Measurements from ENCODE around the gene TMEM92. TPM values are rescaled to one million over a fixed set of nuclear protein-coding genes. Genes with fewer than 3 reads are reported as not detected.

The TMEM92 gene
- total and polyA plus RNA-seq, 7 donors = 0.01 to 0.07 TPM; not detected in 5

DNA sequence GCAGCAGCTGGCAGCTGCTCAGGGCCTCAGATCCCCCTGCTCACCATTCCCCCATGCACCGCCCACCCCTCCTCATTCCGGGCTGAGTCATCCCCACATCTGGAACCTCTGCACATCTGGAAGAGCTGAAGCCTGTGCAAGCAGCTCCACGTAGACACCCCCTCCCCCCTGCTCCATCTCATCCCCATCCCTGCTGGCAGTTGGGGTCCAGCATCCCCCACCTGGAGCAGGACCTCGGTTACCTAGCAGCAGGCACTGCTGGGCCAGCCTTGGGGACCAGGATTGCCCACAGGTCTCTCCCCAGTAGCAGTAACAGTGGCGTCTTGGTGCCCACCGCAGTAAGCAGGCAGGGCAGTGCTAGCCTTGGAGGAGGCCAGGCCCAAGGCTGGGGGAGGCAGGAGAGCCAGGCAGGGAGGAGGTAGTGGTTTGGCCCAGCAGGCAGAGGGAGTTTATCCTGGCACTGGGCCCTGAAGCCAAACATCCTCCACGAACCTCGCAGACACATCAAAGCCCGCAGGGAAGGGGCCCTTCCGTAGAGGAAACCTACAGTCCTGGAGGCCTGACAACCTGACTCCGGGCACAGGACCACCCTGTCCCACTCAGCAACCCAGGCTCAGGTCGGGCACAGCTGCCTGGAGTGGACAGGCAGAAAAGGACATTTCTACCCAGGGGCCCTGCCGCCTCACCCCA lies 7.7 kb upstream of the TMEM92 start:
- peak in 1 of 2 donors; percentile 51 for DNase-seq
- 40 to 50% (median 48%) methylated on average over 12 to 13 of the region's 13 CpGs for WGBS, 3 donors
- H3K4me1 ChIP-seq = no peaks in the 10 kb centered on the region
- no peak for ATAC-seq
- no peak overlapping the region for H3K4me3 ChIP-seq
- TF ChIP-seq, protein P1, sequence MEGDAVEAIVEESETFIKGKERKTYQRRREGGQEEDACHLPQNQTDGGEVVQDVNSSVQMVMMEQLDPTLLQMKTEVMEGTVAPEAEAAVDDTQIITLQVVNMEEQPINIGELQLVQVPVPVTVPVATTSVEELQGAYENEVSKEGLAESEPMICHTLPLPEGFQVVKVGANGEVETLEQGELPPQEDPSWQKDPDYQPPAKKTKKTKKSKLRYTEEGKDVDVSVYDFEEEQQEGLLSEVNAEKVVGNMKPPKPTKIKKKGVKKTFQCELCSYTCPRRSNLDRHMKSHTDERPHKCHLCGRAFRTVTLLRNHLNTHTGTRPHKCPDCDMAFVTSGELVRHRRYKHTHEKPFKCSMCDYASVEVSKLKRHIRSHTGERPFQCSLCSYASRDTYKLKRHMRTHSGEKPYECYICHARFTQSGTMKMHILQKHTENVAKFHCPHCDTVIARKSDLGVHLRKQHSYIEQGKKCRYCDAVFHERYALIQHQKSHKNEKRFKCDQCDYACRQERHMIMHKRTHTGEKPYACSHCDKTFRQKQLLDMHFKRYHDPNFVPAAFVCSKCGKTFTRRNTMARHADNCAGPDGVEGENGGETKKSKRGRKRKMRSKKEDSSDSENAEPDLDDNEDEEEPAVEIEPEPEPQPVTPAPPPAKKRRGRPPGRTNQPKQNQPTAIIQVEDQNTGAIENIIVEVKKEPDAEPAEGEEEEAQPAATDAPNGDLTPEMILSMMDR (IDR thresholded peaks at IDR 0.05) = no peak
- H3K27ac ChIP-seq = no peak overlapping the region
- H3K9me3 ChIP-seq = no peaks in the 10 kb centered on the region
- H3K27me3 ChIP-seq (ENCODE audit: insufficient read depth in 3 of 3, low read length in 2 of 3) = no peaks in the 10 kb centered on the region
- intact Hi-C loops (cut with DNase I) = no loop called here
- H3K36me3 ChIP-seq (ENCODE audit: insufficient read depth in 1 of 2, low read depth in 1 of 2) = no peaks in the 10 kb centered on the region

DNA sequence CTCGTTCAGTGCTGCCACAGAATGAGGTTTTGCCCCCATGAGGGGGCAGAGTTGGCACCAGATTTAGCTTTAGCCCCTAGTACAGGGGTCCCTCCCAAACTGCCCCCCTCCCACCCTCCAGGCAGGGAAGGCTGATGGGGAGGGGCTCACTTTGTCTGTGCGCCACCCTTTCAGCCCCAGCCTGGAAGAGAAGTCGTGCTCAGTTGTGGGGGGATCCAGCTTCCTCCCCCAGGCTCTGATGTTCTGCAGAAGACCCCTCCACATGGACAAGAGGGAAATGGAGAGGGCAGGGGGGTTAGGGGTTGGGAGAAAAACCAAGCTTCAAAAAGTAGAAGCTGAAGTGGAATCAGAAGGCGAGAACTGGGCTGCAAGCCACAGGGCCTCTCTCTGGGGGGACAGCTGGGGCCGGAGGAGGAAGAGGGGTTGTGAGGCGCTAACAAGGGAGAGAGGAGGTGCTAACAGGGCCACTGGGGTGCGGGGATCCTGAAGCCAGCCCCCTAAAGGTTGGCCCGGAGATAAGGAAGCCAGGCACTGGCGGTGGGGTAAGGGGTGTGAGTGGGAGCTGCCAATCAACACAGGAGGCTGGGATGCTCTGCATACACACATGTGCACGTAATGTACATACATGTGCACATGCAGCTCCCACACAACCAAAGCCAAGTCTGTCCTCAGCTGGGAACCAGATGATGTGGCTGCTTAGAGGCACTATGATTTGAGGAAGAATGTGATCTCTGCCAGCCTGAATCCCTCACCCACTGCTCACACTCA lies 7.0 kb upstream of the TMEM92 start:
- ATAC-seq (no peak), DNase-seq (peak in 1 of 2 donors; percentile 52)
- Histone ChIP-seq H3K27me3 (ENCODE audit: insufficient read depth in 3 of 3, low read length in 2 of 3) (no peaks in the 10 kb centered on the region), H3K4me3 (no peak overlapping the region), H3K36me3 (ENCODE audit: insufficient read depth in 1 of 2, low read depth in 1 of 2) (no peaks in the 10 kb centered on the region), H3K4me1 (no peaks in the 10 kb centered on the region), H3K27ac (no peak overlapping the region), H3K9me3 (no peaks in the 10 kb centered on the region)
- intact Hi-C loops (cut with DNase I) = no loop called here
- TF ChIP-seq, protein P1 (IDR thresholded peaks at IDR 0.05) = no peak
- 59 to 75% (median 64%) methylated on average over 10 of the region's 10 CpGs for WGBS, 3 donors

DNA sequence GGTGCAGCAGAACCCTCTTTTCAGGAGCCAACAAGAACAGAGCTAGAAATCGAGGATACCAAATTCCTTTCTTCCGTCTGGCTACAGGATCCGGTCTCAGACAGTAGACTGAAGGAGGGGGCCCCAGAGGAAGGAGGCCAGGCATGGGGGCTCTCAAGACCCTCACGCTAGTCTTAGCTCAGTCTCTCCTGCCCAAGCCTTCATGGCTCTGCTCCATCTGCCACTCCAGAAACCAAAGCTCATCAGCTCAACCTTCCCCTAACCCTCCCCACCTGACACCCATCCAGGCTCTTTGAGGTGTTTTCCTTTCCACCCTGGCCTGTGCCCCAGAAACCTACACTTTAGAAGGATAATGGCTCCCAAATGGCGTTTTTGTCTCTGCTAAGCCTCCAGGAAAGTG lies 6.2 kb upstream of the TMEM92 start:
- no peaks in the 10 kb centered on the region for H3K4me1 ChIP-seq
- H3K4me3 ChIP-seq = no peak overlapping the region
- no peaks in the 10 kb centered on the region for H3K9me3 ChIP-seq
- no peaks in the 10 kb centered on the region for H3K27me3 ChIP-seq (ENCODE audit: insufficient read depth in 3 of 3, low read length in 2 of 3)
- 70 to 82% (median 74%) methylated on average over 5 of the region's 5 CpGs for WGBS, 3 donors
- intact Hi-C loops (cut with DNase I) = no loop called here
- TF ChIP-seq, protein P1 (IDR thresholded peaks at IDR 0.05) = no peak
- no peak for ATAC-seq
- H3K27ac ChIP-seq = no peak overlapping the region
- no peaks in the 10 kb centered on the region for H3K36me3 ChIP-seq (ENCODE audit: insufficient read depth in 1 of 2, low read depth in 1 of 2)
- no peak for DNase-seq

DNA sequence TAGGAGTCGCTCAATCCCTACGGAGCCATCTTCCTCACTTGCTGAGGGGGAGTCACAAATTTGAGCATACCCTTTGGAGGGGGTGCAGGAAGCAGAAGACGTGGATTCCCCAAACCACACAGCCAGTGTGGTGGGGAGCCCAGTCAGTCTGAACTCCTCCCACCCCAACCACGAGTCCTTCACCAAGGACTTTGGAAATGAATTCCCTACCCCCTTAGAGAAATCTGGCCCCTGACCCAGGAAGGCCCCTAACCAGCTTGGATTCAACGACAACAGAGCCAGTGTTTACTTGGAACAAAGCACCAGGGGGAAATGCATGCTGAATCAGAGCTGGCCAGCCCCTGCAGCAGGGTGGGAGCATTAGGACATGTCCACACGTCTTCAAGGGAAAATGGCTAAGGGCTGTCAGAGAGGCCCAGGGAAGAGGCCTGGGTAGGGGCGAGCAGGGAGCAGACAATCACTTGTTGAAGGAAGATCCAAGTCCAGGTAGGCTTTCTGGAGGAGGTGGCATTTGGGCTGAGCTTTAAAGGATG lies 5.5 kb upstream of the TMEM92 start:
- H3K27me3 ChIP-seq (ENCODE audit: insufficient read depth in 3 of 3, low read length in 2 of 3) = peaks cover 0 to 7% (median 0%) of the 10 kb centered on the region in 3 donors
- no peak overlapping the region for H3K4me3 ChIP-seq
- no peaks in the 10 kb centered on the region for H3K9me3 ChIP-seq
- intact Hi-C loops (cut with DNase I) = no loop called here
- ATAC-seq (no peak), DNase-seq (no peak)
- H3K36me3 ChIP-seq (ENCODE audit: insufficient read depth in 1 of 2, low read depth in 1 of 2) = no peaks in the 10 kb centered on the region
- no peak overlapping the region for H3K27ac ChIP-seq
- TF ChIP-seq, protein P1 (IDR thresholded peaks at IDR 0.05) = no peak
- 73 to 84% (median 76%) methylated on average over 7 of the region's 7 CpGs for WGBS, 3 donors
- H3K4me1 ChIP-seq = no peaks in the 10 kb centered on the region
